Stimulated activated CD8-positive, alpha-beta memory T cell treated with anti-CD3 and anti-CD28 coated beads, Interleukin-7, amount 100 ng/mL, for 48 hours (primary cell): ENCODE results near the gene NADK2.

Source experiments
- DNase-seq, 2 donors: peaks; one replicate each; pipeline ENCODE4 v3.0.0-alpha.2; 2020; ENCODE audit warnings: low read depth in 1 of 2; ENCODE audit errors: extremely low read depth in 1 of 2

The NADK2 gene

DNA sequence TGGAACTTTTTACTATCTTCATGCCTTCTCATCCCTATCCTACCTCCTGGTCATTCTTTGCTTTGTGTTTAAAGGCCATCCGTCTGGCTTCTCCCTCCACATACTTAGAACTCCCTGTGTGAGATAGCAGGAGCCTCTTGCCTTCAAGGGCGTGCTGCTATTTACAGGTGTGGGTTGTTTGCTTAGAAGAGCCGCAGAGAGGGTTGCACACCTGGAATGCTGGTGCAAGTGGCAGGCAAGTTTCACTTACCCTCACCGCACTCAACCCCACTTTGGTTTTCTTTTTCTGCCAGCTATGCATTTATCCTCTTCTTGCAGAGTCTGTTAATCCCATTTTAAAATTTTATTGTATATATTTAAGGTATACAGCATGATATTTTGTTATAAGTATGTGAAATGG is 77.3 kb downstream of the NADK2 start:
- no peak for DNase-seq

DNA sequence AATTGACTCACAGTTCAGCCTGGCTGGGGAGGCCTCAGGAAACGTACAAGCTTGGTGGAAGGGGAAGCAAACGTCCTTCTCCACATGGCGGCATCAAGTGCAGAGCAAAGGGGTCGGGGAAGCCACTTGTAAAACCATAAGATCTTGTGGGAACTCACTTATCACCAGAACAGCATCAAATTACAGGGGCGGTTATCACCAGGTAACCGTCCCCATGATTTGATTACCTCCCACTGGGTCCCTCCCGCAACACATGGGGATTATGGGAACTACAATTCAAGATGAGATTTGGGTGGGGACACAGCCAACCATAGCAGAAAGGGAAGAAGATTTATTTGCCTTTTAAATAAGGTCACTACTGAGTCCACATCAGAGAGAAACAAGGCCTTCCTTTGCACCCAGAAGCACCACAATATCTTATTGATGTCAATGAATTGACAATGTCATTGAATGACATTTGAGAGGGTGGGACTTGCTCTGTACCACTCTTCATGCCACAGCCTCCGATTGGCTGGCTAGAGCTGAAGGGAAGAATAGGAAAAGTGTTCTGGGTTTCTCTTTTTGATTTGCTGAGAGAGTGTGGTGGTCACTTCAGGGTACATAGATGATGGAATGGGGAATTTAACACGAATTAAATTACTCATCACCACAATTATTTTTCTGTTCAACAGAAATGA is 78.8 kb downstream of the NADK2 start:
- no peak for DNase-seq

DNA sequence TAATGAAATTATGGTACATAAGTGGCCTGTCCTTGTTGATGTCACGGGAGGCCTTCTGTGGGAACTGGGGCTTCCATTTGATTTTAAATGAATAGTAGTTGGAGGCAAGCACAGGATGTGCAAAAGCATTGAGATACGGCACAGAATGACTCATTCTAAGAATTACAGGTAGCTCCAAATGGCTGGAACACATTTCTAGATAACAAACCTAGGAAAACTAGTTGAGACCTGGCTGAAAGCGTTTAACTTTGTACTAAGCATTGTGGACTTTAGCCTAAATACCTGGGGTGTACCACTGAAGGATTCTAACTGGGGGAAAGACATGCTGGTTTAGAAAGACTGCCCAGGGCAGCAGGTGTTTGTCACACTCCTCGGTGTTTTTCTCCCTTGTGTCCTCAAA is 80.4 kb downstream of the NADK2 start:
- DNase-seq, result no peak

DNA sequence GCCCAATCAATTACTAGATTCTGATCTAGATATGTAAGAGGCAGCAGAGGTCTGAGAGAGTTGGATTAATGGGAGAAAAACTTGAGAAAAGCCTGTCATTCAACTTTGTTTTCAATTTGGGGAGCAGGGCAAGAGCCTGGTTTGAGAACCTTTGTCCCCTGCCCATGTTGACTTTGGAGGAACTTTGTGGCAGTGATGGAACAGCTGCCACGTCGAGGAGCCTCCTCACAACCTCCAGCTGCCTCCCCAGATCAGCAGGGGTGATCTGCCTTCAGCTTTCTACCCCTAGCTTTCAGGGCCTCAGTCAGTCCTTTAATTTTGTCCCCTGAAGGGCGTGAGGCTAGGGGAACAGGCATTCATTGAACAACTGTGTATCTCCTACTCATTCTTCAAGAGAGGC is 81.1 kb downstream of the NADK2 start:
- DNase-seq, result no peak

DNA sequence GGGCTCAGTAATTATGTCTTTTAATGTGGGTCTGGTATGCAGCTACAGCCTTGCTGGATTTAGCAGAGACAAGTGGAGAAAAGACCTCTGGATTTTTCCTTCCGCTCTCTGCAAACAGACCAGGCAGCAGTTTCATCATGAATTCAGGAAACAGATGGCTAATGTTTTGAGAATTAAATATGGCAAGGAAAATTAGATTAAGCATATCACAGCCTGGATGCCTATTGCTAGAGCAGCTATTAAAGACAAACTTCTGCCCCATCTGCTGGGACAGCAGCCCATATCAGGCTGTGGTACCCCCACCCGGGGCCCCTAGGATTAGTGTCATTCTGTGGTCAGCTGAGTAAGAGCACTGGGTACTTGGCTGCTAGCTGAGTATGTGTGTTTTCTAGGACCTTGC is 83.6 kb downstream of the NADK2 start:
- DNase-seq, result no peak

DNA sequence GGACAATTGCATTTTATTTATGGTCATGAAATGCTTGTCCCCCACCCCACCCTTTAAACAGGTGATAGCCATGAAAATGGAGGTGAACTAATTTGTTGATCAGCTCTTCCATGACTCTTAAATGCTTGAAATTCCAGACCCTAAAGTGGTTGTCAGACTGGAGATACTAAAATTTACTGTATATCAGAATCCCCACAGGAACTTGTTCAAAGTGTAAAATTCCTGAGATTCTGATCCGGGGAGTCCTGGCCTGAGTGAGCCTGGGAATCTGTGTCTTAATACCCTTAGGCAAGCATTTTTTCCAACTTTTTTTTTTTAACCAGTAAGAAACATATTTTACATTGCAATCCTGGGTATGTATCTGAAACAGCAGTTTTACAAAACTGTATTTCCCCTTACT is 85.1 kb downstream of the NADK2 start:
- DNase-seq, result no peak

DNA sequence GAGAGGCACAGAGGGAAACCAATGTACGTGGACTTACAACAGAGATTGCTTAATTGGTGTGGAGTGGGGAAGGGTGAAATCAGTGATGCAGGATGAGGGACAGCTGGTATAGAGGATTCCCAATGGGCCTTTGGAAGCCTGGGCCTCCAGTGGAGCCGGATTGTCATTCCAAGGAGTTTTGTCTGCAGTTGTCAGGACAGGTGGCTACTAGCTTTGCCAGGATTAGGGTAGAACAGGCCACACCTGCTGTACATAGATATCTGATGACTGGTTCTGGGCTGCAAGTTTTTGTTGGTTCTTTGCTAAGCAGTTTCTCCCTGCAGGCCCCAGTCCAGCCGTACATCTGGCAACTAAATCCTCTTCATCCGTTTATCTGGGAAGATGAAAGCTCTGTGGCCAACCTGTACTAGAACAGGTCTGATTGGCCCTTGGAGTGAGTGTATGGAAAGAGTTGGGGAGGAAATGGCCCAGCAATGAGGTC is 85.6 kb downstream of the NADK2 start:
- no peak for DNase-seq

DNA sequence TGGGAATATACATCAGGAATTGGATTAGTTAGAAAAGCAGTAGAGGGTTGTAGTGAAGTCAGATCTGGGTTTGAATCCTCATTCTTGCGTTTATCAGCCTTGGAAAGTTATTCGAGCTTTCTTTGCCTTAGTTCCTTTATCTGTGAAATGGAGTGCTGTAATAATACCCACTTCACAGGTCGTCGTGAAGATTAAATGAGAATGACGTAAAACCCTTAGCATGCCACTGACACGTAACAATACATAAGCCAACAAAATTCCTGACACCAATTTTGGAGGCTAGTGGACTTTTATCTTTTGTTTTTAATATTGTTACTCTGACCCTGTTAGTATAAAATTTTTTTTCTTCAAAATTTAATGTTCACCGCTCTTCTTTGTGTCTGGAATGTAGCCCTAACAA is 86.4 kb downstream of the NADK2 start:
- DNase-seq, result no peak

DNA sequence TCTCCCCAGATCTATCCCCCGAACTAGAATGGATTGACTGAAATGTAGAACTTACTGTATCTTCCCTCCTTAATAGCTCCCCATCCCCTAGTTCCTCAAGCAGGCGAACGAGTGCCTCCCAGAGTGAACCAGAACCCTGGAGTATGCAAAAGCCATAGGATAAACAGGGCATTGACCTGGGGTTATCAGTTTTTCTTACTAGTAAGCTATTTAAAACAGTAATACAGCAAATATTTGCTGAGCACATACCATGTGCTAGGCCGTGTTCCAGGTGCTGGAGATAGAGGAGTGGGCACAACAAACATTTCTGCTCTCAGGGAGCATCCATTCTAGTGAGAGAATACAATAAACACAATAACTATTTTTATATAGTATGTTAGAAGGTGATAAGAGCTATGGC is 88.0 kb downstream of the NADK2 start:
- no peak for DNase-seq

DNA sequence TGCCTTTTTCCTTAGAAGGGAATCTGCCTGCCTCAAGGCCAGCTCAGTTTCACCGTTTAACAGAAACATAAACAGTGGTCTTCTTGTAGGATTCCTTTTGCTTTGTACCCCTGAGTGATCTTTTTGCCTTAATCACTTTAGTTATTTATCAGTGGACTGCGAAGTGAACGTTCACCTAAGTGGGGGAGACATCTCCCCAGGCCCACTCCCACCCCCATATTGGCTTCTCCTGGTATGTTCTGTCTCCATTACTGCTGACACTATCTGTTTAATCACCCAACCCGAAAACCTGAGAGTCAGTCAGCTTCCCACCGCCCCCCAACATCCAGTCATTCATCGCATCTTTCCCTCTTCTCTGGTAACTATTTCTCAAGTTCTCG is 88.4 kb downstream of the NADK2 start:
- DNase-seq, result no peak

DNA sequence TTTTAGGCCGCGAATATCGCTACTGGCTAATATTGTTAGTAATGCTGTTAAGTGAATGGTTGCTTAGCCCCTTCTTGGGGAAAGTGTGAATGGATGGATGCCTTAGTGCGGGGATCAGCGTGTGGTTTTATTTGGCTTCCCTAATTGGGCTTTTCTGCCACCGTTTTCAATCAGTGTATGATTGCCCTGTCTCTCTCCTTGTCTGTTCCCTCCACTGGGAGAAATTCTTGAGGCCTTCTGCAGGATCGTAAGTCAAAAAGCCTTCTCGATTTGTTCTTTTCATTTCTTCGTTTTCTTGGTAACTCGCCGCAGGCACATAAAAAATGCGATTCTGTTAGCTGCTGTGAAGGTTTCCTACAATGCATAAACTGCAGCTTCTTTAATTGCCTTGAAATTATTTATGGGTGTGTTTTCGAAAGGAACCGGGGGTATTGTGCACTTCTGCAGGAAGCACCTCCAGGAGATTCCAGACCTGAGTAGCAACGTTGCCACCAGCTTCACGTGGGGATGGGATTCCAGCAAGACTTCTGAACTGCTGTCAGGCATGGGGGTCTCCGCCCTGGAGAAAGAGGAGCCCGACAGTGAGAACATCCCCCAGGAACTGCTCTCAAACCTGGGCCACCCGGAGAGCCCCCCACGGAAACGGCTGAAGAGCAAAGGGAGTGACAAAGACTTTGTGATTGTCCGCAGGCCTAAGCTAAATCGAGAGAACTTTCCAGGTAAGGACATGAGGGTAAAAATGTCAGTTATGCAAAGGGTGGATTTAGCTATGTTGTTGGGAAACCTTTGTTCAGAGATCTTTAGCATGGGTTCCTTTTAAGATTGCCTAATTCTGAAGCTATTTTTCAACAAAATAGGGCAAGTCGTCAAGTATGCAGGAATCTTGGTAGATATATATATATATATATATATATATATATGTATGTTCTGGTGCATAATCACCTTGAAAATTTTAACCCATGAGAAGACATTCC is 89.1 kb downstream of the NADK2 start:
- no peak for DNase-seq

DNA sequence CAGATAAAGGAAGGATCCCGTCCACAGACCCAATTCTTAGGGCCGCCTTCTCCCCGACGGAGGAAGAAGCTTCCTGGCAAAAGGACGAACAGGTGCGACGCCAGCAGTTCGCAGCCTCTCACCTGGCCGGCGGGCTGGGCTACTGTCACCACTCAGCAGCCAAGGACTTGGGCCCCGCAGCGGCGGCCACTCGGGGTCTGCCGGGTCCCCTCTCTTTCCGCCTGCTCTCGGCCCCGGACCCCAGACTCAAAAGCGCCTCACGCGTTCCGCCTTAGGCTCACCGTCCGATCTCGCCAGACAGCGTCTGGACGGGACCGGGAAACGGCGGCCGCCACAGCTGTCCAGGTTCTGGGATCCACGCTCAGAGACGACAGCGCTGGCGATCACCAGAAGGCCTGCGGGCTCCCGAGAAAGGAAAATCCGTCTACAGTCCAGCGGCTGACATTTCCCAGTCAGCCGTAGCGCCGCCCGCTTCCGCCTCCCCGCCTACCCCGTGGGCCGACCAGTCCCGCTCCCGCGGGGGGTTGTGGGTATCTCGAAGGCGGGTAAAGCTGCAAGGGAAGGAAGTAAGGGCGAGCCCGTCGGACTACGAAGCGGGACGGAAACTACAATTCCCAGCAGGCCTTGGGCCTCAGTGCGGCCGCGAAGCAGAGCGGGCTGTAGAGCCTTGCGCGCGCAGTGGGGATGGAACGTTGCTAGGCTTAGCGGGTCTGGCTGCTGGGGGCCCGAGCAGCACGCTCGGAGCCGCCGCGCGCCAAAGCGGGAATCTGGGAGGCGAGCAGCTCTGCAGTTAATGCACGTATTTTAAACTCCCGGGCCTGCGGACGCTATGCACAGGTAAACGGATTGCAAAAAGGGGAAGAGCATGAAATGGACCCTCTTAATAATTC is 90.0 kb downstream of the NADK2 start, which contains the start of the genes LMBRD2 and SKP2:
LMBRD2 (minus strand) TSS at position 454 of the 890 bp plus-strand sequence. CDS start 8,538 bp downstream, outside the sequence.
SKP2 (plus strand) TSS at position 678 of the 890 bp plus-strand sequence; CDS start at position 830, 152 bp downstream.
- peak; percentile 93 to 98 for DNase-seq

DNA sequence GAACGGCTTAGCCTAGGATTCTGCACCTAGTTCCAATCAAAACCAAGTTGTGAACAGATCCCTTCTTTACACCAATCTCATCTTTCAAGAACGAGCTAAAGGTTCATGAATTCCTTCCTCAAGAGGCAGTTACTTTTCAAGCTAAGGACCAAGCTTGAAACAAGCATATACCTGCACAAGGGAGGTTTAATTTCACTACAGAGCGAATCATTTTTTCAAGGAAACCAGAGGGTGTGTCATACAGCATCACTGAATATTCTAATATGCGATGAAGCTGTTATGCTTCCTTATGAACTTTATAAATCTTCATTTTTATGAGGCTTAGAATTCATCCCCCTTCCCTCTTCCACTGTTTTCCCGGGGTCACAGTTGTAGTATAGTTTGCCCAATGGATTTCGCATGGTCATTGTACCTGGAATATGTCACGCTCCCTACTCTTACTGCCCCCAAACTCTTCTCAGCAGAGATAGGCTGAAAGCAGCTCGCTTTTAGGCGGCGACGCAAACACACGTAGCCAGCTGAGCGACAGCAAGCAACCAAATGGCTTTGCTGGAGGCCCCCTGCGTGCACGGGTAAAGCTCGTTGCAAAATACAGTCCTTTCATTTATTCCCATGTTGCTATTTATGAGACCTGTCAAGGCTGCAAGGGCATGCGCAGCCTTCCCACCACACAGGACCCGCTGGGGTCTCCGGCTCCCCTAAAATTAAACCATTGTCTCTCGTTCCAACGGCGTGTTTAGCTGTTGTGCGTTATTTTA is 90.9 kb downstream of the NADK2 start:
- DNase-seq, result peak; percentile 11 to 55

DNA sequence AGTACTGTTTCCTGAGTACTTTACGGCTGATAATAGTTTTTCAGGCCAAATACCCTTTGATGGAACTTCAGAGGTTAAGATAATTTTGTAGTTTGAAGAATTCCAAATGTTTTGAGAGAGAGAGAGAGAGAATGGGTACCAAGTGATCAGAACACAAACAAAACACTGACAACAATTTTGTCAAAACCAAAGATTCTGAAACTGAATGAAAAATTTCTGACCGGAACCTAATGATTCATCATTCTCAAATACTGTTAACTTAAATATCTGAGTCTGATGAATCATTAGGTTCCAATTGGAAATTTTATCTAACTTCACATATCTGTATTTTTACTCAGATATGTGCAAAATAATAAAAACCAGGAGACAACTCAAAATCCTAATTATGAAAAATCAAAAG is 94.0 kb downstream of the NADK2 start:
- no peak for DNase-seq

DNA sequence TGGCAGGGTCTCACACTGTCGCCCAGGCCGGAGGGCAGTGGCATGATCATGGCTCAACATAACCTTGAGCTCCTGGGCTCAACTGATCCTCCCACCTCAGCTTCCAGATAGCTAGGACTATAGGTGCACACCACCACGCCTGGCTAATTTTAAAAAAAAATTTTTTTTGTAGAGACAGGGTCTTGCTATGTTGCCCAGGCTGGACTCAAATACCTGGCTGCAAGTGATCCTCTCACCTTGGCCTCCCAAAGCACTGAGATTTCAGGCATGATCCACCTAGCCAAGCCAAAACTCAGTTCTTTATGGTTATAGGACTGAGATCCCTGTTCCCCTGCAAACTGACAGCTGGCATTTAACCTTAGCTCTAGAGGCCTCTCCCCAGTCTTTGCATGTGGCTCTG is 95.3 kb downstream of the NADK2 start:
- no peak for DNase-seq

DNA sequence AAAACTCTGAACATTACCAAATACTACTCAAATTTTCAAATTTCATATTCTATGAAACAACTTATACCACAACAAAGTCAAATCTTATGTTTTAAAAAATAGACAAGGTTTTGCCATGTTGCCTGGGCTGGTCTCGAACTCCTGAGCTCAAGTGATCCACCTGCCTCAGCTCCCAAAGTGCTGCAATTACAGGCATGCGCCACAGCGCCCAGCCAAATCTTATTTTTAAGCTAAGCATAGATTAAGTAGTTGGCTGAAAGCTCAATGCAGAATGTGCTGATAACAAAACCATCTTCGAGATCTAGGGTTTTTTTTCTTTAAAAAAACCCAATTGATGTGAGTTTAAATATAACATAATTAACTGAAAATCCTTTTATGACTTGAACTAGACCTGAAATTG is 96.4 kb downstream of the NADK2 start:
- no peak for DNase-seq
